DMS153 treated with DMSO at 0.1 percent for 48 hours (cell line): Measurements from ENCODE around the gene THUMPD3.

Experiments used
- DNase-seq: peaks from one replicate; lab custom pipeline; 2025; ENCODE audit not compliant: unreplicated experiment; lab: John Stamatoyannopoulos, UW

The THUMPD3 gene

DNA sequence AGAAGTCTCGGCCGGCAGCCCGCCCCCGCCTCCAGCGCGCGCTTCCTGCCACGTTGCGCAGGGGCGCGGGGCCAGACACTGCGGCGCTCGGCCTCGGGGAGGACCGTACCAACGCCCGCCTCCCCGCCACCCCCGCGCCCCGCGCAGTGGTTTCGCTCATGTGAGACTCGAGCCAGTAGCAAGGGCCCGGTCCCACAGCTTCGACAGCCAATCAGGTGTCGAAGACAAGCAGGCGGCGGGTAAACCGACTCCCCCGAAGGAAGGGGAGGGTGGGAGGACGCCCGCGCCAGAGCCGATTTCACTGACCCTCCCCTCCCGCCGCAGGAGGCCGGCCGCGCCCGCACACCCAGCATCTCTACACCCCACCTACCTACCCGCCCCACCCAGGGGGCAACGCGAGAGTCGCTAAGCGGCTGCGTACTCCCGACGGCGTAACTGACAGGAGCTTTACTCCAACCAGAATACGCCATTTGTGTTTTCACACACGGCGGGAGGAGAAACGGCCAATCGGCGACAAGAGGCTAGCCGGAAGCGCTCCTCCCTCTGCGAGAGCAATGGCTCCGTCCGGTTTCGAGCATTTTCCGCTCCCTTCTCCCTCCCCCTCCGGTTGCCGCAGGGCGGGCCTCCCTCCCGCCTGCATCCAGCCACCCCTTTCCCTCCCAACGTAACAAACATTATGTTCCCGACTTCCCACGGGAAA lies 33.9 kb downstream of the THUMPD3 start:
- peak; percentile 82 for DNase-seq

DNA sequence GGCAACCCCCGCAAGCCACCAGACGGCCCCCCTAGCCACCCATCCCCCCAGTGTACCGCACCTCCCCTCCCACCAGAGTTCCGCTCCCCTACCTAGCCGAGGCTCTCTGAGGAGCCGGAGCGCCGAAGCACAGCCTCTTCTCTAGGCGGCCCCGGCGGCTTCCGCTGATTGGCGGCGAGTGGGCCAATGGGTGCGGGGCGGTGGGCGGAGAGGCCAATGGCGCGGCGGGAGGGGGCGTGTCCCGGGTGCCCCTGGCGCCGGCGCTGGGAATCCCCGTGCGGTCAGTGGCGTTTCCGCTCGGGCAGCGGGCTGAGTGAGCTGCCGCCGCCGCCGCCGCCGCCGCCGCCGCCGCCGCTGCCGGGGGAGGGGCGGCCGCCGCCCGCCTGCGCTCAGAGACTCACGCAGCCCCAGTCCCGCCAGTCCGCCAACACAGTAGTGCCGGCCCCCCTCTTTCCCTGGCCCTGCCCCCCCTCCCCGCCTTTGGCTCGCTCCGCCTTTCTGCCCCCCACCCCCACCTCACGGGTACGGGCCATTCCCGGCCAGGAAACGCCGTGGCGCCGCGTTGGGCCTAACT lies 34.6 kb downstream of the THUMPD3 start, which contains the start of gene SETD5:
Gene SETD5, plus strand, starts transcription at position 284 of the 574 bp plus-strand sequence. CDS start 31,324 bp downstream, outside the sequence.
- peak; percentile 29 for DNase-seq

DNA sequence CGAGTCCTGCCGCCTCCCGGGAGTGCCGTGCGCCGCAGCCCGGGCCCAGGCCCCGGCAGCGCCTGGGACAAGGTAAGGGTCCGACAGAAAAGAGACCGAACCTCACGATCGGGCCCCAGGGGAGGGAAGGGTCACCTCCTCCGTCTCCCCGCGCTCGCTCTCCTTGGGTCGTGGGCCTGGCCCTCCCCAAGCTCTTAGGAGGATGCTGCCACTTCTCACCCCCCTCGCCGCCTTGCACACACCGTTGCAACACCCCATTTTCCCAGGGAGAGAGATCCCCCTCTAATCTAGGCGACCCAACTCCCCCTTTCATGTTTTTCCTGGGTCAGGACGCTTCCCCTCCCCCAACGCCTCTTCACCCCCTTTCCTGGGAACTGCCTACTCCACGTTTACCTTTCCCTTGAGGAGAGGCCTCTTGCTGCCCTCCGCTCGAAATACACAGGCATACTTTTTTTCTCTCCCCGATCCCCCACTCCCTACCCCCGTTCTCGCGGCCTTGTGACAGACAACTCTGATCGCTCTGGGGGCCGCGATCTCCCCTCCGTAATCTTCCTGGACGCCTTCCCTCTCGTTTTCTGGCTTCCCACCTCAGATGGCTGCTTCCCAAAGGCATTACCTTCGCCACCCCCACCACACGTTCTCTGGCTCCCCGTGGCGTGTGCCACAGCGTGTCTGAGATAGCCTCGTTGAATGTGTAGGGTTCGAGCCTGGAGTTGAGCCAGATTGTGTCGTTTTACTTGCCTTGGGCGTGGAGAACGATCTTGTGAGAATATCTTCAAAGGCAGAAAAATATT lies 35.2 kb downstream of the THUMPD3 start:
- DNase-seq = no peak

DNA sequence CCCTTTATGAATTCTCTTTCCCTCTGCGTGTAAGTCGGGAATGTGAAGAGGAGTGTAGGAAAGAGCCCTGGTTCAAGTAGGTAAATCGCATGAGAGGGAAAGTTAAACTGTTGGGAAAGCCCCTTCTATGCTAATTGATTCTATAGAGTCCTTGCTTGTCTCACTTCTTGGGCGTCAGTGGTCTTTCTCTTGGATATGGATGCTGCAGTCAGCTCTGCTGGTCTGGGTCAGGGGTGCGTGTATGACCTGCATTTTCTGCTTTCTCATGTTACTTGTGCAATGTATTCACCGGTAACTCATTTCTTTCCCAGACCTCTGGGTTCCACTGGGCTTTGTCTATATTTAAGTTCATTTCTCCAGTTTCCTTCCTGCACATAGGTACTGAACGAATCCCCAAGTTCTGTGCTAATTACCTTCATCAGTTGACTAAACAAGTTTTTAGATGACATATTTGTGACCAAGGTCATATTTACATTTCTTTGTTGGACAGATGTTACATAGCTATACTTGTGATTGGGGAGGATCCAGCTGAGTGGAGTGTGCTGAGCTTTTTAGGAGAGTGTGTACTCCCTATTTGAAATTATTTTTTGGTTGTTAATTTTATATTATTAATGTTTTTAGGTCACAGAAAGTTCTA lies 36.0 kb downstream of the THUMPD3 start:
- DNase-seq = no peak

DNA sequence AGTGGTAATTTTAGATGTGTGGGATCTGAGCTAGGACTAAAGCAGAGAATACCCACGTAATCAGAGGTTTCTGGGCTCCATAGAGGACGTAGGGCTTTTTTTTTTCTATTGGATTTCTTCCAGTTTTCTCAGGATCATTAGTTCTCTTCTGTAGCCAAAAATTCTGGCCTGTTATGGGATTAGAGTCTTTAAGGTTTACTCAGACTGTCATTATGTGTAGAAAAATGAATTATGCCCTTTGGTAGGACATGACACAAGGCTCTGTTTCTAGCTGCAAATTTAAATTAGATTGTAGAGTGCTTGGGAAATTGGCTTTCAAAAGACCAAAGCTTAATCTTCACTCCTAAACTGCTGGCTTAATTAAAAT lies 36.5 kb downstream of the THUMPD3 start:
- no peak for DNase-seq

DNA sequence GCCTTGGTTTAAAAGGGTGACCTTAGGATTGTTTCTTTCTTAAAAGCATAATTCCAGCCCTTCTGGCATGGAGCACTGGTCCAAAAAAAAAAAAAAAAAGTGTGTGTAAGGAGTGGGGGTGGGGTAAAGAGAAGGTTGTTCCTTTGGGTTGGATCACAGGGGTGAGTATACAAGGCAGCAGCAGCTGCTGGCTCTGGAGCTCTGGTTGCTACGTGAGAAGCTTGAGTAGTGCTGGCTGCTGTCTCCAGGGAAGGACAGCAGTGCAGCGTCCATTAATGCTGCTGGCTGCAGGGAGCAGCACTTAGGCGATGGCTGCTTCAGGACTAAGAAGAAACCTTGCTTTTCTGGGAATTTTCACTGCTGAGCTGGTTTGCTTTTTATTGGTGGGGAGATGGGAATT lies 36.9 kb downstream of the THUMPD3 start:
- peak; percentile 9 for DNase-seq

DNA sequence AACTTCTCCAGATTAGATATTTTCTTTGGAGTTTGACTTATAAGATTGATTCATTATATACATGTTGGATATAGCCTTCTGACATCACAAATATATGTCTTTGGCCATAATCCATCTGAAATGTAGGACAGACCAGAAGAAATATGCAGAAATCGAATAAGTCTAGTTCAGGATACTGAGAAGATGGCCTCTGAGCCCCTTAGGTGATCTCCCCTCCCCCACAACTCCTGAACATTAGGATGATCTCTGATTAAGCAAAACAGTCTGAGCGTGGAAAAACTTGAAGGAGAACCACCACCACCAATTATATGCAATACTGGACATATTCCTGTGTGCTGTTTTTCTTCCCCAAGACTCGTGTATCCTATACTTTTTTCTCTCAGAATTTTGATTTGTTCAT lies 37.8 kb downstream of the THUMPD3 start:
- DNase-seq = no peak

DNA sequence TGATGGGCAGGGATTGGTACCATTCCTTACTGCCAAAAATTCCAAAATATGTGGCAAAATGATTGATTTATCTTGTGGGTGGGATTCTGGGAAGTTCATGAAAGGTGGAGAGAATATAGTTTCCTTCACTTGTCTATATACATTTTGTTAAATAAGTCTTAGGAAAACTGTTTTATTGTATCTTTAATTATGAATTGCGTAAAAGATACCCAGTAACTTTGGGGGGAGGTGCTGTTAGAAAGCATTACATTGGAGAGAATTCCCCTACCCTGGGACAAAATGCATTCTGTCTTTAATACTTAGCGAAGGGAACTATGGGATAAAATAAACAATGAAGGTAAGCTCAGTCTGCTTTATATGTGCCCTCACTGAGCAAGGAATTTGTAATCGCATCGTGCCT lies 39.1 kb downstream of the THUMPD3 start:
- DNase-seq = no peak

DNA sequence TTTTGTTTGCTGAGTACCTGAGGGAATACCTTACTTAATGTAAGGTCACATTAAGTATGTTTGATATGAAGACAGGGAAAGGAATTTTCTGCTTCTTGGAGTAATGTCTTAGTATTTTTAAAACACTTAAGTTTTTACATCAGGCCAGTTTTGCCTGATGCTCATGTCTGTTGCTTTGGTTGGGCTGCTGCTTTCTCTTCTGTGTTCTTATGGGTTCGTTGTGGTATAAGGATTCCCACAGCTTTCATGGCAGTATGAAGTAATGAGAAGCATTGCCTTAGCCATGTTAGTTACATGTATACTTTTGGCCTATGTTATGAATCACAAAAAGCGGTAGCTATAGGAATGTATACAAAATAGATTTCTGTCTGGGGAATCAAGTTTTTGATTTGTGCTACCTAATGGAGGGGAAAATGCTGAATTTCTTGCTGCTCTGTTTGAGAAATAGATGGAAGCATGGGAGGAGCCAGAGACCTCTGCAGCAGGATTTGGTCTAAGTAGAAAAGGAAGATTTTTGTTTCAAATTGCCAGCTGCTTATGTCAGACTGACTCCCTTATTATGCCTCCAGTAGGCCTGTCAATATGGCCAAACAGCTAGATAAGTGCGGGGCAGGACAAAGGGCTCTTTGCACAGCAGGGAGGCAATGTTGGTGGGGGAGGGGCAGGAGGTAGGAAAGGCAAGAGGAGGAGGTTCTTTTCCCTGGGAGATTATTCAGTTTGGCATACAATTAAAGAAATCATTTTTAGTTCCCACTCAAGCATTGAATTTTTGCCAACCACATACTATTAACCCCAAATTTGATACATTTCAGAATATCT lies 39.8 kb downstream of the THUMPD3 start:
- DNase-seq = peak; percentile 7

DNA sequence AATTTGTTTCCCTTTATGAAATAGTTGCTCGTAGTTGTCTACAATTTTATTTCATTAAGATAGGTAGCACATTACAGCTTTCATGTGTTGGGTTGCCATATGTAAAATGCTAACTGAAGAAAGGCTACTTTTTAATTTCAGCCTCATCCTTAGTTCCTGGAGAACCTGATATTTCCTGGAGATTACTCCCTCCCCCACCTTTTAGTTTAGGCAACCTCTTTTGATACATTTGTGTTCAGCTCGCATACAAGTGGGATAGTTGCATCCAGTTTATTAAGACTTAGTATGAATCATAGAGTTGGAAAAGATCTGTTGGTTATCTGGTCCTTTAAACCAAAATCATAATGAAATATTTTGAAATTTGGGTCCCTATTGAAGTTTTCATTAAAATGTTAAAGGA lies 40.6 kb downstream of the THUMPD3 start:
- DNase-seq = no peak

DNA sequence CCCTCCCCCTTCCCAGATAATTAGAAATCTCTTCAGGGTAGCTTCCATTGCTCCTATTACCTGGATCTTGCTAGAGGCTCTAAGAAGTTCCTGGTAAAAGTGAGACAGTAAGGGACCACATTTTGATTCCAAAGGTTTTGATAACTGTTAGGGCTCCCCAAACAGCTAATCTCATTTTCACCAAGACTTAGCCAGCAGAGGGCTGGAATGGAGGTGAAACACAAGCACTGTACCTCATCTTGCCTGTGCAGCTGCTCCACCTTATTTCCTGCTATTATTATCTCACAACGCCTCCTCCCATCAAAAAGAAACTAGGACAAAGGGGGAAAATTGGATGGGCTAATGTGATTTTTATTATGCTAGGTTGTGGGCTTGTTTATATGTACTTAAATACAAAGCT lies 41.8 kb downstream of the THUMPD3 start:
- DNase-seq = no peak

DNA sequence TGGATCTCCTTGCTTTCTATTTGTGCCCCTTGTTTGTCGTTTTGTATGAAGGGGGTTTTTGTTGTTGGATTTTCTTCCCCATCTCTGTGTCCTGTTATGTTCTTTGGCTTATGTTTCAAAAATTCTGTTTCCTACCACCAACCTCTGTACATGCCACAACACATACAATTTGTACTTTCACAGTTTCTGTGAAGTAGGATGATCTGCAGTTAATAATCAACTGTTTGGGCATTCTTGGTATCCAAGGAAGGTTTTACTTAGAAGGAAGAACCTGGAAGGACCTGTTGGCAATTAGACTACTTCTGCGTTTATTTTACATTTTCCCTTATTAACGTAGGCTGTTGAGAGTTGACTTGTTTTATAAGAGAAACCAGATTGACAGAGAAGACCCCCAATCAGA lies 42.9 kb downstream of the THUMPD3 start:
- DNase-seq = no peak

DNA sequence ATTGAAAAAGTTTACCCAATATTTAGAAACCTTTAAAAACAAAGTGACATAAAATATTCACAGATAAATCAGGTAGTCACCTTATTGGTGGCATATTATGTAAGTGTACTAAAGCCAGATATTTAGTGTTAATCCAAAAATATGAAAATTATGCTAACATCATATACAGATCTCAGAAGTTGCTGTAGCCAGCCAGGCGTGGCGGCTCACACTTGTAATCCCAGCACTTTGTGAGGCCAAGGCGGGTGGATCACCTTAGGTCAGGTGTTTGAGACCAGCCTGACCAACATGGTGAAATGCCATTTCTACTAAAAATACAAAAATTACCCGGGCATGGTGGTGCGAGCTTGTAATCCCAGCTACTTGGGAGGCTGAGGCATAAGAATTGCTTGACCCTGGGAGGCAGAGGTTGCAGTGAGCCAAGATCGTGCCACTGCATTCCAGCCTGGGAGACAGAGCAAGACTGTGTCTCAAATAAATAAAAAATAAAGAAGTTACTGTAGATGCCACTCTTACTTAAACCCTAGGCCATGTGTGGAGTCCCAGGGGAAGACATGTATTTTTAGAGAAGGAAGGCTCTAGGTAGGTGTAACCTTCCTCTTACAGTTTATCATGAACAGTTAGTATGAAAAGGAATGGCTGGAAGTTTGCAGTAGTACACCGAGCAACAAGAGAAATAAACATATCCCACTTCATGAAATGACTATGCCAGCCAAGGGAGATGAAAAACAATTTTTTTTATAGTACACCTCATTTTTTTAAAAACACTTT lies 44.2 kb downstream of the THUMPD3 start:
- no peak for DNase-seq

DNA sequence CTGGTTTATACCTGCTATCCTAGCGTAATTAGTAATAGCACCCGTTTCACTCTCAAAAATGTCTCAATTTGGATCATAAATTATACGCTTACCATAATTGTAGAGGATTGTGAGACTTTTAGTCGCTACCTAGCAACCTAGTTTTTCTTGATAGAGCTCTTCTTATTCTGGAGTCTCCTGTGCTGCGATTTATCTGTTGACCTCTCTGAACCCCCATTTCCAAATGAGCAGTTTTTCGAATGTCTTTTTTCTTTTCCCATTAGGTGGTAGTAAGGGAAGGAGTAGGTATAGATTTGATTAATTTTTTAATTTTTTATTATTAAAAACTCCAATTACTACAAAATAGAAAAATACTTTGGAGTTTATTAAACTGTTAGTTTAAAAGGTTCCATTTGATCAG lies 45.2 kb downstream of the THUMPD3 start:
- DNase-seq = no peak

DNA sequence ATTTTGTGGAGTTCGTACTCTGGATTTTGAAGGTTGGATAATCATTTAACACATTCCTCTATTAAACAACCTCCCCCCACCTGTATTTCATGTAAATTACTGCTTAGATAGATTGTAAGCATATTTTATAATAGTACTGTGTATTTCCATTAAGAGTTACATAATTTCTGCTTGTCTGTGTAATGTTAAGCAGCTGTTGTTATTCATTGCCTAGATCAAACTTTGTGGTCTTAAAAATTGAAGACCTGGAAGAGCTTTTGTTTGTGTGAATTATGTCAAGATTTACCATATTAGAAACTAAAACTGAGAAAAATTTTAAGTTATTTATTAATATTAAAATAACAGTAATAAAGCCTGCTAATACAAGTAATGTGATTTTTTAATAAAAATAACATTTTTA lies 45.7 kb downstream of the THUMPD3 start:
- no peak for DNase-seq

DNA sequence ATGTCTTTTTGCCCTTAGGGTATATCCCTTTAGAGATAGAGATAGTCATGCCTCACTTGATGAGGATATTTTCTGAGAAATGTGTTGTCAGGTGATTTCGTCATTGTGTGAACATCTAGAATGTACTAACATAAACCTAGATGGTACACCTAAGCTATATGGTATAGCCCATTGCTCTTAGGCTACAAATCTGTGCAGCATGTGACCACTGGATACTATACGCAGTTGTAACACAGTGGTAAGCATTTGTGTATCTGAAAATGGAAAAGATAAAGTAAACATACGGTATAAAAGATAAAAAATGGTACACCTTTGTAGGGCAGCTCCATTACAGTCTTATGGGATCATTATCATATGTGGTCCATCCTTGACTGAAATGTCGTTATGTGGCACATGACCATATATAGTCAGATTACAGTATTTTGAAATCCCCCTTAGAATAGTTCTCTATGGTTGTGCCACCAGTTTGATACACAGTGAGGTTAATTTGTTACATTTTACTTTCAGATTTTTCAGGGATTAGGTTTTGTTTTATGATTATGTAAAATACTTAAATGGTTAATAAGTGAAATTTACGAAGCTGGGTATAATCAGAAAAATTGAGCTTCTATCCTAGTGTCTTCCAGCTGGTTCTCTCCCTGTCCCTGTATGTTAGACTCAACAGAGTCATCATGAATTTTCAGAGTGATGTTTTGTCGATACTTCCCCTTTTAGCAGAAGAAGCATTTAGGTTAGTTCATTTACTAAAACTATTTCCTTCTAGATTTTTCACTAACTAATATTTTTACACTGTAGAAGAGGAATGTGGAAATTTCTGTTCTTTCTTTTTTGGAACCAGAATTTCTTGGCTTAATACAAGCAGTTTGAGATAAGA lies 47.4 kb downstream of the THUMPD3 start:
- no peak for DNase-seq

DNA sequence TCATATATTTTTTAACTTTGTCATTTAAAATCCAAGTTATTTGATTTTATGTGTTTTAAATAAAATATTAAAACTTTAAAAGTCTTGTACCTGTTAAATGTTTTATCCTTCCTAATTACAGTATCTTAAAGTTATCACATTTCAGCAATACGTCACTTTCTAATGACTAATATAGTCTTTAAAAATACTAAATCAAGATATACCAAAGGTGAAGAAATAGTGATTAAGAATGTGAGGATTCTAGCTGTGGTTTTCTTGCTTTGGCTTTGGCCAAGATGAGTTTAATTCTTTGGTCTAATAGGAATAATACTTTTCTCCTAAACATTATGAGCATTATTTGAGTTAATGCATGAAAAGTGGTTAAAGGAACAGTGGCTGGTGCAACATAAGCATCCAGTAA lies 48.4 kb downstream of the THUMPD3 start:
- no peak for DNase-seq

DNA sequence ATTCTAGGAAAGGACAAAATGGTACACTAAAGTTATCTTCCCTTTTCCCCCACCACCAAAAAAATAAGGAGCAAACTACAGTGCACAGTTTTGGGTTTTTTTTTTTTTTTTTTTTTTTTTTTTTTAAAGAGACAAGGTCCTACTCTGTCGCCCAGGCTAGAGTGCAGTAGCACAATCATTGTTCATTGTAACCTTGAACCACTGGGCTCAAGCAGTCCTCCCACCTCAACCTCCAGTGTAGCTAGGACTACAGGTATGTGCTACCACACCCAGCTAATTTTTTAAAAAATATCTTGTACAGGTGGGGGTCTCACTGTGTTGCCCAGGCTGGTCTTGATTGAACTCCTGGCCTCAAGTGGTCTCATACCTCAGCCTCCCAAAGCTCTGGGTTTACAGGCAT lies 49.4 kb downstream of the THUMPD3 start:
- no peak for DNase-seq

DNA sequence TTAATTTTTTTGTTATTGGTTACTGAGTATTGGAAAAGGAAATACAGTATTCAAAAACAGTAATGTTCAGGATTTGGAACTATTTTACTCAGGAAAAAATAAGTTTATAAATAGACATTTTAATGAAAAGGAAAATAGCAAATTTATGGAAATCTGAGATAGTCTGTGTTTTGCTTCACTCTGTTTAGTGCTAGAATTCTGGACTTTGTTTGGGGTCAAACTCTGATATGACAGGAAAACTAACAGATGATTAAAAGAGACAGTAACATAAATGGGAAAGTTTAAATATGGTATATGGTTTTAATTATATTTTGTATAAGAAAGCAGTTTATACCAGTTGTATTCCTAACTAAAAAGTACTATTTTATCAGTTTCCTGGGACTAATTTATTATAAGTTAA lies 52.0 kb downstream of the THUMPD3 start:
- DNase-seq = no peak
